Measurements from ENCODE around the gene HDAC7.

The HDAC7 gene

DNA sequence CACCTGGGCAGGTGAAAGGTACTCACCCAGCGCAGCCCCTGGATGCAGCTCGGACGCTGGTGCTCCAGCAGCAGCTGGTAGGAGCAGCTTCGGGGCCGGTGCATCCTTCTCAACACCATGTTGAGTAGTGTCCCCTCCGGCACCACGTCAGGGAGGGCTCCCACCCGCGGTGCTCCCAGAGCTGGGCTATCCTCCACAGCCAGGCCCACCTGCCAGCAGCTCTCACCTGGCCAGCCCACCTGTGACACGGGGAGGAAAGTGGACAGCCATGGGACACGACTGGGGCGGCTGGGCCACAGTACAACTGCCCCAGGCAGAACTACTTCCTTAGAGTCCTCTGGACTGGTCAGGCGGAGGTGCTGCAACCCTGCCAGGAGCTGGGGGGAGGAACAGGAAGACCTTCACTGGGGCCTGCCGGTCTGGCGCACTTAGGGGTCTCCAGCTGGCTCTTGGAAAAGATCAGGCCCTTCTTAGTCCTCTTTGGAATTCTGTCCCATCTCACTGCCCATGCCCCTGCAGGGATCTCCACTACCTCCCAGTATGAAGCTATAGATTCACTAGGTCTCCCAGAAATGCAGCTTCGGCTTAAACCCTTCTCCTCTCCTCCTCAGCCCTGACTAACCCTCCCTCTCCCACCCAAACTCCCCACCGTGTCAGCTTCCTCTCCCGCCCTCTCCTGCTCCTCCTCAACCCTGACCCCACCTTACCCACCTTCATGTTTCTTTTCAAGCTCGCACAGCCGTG lies 61.7 kb downstream of the HDAC7 start:
- FAIRE-seq, result no peak

GRCh38 chr12:47757364-47757839 lies 62.3 kb downstream of the HDAC7 start:
- no peak for FAIRE-seq

- no peak for FAIRE-seq
These were observed 63.8 kb downstream of the HDAC7 start for GRCh38 chr12:47755655-47756562.

GRCh38 chr12:47754881-47755280 lies 64.8 kb downstream of the HDAC7 start:
- no peak for FAIRE-seq

- no peak for FAIRE-seq
These were observed 65.6 kb downstream of the HDAC7 start for GRCh38 chr12:47754126-47754525.

DNA sequence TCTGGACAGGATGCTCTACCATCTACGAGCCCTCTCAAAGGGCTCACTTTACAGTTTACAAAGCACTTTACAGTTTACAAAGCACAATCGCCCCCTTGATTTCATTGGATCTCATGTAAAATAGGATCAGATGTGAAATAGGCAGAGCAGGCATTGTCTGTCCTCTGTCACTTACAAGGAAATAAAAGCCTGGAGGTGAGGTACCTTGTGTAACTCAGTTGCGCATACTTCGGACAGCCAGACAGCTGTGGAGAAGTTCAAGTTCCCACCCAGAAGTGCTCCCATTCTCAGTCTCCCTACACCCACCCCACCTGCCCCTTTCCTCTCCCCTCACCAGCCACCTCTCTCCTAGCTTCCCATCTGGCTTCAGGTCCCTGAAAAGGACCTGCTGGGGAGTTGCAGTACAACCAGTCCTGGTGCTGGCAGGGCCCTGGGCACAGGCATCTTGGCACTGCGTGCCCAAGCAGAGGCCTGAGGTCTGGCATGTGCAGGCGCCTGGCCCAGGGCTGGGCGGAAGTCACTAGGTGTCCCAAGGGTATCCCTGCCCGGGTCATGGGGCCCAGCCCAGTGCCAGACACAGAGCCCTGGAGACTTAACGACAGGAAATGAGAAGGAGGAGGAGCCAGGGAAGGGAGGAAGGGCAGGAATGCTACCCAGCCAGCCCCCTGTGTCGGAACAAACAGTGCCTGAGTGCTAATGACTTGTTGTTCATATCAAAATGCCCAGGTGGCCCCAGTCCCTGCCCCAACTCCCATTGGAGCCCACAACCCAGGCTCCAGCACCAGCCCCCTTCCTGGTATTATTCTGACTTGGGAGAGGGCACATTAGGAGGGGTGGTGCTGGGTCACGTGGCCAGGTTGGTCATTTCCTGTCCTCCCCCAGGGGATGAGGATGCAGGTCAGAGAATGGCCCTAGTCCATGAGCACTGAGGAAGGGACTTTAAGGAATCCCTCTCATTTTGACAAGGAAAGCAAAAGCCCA lies 66.4 kb downstream of the HDAC7 start:
- FAIRE-seq, result no peak

GRCh38 chr12:47752552-47752951 lies 67.2 kb downstream of the HDAC7 start:
- no peak for FAIRE-seq

DNA sequence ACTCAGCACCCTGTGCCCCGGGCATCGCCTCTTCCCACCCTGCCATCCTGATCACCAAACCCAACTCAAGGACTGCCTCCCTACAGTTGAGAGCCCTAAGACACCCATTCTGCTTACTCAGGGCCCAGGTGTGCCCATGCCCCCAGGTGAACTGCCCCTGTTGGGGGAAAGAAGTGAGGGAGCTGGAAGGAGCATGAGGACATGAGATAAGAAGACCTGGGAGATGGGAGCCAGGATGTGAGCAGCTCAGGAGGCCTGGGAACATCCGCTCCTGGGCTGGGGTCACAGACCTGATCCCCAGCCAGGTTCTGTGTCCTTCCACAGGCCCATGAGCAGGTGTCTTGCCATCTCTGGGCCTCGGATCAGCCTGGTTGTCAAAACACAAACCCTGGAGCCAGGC lies 67.6 kb downstream of the HDAC7 start:
- FAIRE-seq, result no peak

GRCh38 chr12:47751561-47751960 lies 68.1 kb downstream of the HDAC7 start:
- FAIRE-seq, result no peak

- FAIRE-seq, result no peak
These were observed 68.7 kb downstream of the HDAC7 start for GRCh38 chr12:47750916-47751470.

- no peak for FAIRE-seq
These were observed 69.4 kb downstream of the HDAC7 start for GRCh38 chr12:47750229-47750798.

GRCh38 chr12:47748899-47749298 lies 70.8 kb downstream of the HDAC7 start:
- FAIRE-seq, result no peak

DNA sequence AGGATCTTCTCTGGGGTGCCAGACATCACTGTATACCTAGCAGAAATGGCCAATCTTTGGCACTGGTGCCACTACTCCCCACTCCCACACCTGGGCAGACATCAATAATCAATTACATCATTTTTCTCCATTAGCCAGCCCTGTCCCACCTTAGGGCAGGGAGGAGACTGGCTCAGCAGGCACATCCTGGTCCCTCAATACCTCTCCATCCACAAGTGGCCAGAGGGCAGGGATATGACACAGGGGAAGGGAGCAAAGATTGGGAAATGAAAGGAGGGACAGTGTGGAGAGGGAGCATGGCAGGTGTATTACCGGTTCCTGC lies 71.2 kb downstream of the HDAC7 start:
- FAIRE-seq, result no peak

DNA sequence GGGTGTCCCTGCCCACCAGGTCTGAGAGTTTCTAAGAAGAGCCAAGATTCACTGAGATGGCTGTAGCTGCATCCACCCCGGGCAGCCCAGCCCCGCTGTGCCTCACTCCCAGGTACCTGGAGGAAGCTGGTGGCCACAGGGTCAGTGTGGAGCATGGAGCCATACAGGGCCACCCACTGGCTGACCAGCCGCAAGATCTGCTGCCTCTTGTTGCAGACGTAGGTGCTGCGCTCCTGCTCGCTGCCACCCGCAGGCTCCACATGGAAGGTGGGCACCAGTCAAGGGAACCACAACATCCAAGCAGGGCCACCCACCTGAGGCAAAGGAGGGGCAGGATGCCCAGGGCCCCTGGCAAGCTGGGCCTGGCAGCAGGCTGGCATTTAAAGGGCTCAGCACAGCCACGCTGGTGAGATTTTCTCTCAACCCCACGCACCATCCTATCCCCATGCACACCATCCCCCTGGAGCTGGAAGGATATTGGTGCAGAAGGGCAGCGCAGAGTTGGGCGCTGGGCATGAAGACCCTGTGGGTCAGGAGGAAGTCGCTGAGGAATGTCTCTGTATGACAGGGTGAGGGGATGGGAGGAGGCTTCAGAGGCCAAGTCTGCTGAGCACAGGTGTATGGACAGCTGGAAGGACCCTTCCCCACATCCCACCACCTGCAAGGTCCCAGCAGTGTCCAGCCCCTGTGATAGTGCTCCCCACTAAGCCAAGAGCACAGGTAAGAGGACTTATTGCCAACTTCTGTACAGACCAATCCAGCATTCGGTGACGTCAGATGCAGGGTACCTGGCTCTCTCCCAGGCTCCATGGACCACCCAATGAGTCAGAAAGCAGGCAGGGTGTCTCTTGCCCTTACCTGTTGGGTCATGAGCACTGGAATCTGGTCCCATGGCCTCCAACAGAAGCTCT lies 71.9 kb downstream of the HDAC7 start:
- FAIRE-seq, result no peak

DNA sequence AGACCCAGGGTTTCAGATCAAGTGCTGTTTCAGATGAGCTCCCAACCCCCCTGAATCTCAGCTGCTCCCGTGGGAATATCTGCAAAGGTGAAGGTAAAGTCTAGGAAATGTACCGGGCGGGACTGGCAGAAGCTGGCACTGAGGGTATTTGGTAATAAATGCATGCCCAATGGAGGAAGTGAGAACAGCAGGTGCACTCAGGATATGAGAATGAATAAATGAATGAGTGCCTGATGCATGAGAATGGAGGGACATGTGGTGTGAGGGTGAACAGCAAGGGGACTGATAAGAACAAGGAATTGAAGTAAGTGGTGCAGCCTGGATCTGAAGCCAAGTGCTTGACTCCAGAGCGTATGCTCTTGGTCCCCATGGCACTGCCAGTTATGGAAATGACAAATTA lies 72.6 kb downstream of the HDAC7 start:
- no peak for FAIRE-seq

GRCh38 chr12:47746523-47746922 lies 73.2 kb downstream of the HDAC7 start:
- no peak for FAIRE-seq

DNA sequence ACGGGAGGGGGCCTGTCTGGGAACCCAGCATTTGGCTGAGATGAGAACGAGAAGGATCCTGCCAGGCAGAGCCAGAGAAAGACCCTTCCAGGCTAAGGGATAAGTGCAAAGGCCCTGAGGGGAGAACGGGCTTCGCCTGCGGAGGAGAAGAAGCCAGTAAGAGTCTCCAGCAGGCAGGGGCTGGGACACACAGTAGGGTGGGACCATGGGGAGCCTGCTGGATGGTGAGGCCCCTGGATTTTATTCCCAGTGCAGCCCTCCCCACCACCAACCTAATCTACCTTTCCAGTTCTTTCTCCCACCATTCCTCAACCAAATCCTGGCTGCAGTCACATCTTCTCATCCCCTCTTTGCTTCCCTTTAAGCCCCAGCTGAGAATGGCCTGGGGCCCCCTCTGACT lies 73.6 kb downstream of the HDAC7 start:
- no peak for FAIRE-seq

GRCh38 chr12:47745485-47746041 lies 74.1 kb downstream of the HDAC7 start:
- FAIRE-seq, result no peak

DNA sequence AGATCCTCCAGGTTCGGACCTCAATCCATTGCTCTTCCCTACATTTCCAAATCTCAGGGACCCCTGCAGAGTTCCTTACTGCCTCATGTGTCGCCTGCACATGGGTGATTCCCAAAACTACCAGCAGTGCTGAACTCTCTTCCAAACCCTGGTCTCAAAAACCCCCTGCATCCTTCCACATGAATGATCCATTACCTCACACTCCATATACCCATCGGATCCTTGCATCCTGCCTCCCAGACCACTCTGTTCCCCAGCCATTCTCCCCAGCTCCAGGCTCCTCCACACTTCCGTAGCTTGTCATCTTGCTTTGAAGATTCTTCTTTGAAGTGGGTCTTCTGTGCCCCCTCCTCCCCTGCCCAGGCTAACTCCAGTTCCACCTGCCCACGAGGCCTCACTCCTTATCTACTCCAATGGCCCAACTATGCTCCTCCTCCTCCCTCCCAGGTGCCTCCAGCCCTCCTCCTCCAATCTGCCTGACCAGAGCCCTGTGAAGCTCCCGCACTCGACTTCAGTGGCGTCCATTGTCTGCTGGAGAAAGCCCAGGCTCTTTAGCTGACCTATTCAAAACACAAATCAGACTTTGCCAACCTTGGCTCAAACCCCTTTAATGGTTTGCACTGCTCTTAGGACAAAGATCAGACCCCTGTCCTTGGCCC lies 74.8 kb downstream of the HDAC7 start:
- no peak for FAIRE-seq

- no peak for FAIRE-seq
These were observed 75.6 kb downstream of the HDAC7 start for GRCh38 chr12:47744005-47744651.
